GM19372 (cell line): ENCODE data around the gene GCDH.
A peak's percentile ranks its signal among the peaks of the same experiment; 100 is the strongest.
"Not testable (repeated sequence)": the region's sequence is repeated elsewhere in the genome, so short reads cannot be mapped to it uniquely, and the experiment has no call there.

Experiments used
- ATAC-seq: cut with Tn5 transposase; IDR thresholded peaks from one replicate; pipeline ENCODE4 v1.9.1; 2021; ENCODE audit warnings: mild to moderate bottlenecking, low read depth, moderate library complexity; ENCODE audit not compliant: unreplicated experiment

GCDH gene

DNA sequence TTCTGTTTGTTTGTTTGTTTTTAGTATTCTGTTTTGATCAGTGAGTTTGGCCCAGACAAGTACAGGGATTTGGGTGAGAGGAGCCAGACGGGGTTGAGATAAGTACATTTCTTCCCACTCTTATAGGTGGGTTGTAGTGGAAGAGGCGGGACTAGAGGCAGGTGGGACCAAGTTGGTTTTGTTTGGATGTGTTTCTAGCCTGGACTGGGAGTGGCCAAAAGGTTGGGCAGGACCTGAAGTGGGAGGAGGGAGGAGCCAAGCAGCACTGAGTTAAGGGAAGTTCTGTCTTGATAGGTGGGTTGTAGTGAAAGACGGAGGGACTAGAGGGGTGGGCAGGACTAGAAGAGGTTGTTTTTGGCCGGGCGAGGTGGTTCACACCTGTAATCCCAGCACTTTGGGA lies 18.7 kb upstream of the GCDH start:
- ATAC-seq = no peak

DNA sequence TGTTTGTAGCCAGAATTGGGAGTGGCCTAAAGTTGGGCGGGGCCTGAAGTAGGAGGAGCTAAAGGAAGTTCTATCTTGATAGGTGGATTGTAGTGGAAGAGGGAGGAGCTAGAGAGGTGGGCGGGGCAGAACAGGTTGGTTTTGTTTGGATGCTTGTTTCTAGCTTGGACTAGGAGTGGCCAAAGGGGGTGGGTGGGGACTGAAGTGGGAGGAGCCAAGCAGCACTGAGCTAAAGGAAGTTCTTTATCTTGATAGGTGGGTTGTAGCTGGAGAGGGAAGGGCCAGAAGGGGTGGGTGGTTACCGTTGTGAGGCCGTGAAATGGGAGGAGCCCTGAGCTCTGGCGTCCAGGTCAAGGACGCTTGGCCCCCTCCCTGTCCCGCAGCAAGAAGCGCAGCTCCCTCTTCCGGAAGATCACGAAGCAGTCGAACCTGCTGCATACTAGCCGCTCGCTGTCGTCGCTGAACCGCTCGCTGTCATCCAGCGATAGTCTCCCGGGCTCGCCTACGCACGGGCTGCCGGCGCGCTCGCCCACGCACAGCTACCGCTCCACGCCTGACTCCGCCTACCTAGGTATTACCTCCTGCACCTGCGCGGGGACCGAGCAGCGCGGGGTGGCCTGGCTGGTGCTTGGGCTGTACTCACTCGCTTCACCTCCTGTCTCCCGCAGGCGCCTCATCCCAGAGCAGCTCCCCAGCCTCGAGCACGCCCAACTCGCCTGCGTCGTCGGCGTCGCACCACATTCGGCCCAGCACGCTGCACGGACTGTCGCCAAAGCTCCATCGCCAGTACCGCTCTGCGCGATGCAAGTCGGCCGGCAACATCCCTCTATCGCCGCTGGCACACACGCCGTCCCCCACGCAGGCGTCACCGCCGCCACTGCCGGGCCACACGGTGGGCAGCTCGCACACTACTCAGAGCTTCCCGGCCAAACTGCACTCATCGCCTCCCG lies 17.7 kb upstream of the GCDH start:
- ATAC-seq = no peak

DNA sequence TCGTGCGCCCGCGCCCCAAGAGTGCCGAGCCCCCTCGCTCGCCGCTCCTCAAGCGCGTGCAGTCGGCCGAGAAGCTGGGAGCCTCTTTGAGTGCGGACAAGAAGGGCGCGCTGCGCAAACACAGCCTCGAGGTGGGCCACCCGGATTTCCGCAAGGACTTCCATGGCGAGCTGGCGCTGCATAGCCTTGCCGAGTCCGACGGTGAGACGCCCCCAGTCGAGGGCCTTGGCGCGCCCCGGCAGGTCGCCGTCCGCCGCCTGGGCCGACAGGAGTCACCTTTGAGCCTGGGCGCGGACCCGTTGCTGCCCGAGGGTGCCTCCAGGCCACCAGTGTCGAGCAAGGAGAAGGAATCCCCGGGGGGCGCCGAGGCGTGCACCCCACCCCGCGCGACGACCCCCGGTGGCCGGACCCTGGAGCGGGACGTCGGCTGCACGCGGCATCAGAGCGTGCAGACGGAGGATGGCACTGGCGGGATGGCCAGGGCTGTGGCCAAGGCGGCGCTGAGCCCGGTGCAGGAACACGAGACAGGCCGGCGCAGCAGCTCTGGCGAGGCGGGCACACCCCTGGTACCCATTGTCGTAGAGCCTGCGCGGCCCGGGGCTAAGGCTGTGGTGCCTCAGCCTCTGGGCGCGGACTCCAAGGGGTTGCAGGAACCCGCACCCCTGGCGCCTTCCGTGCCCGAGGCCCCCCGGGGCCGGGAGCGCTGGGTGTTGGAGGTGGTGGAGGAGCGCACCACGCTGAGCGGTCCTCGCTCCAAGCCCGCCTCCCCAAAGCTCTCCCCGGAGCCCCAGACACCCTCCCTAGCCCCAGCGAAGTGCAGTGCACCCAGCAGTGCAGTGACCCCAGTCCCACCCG lies 16.8 kb upstream of the GCDH start:
- no peak for ATAC-seq

DNA sequence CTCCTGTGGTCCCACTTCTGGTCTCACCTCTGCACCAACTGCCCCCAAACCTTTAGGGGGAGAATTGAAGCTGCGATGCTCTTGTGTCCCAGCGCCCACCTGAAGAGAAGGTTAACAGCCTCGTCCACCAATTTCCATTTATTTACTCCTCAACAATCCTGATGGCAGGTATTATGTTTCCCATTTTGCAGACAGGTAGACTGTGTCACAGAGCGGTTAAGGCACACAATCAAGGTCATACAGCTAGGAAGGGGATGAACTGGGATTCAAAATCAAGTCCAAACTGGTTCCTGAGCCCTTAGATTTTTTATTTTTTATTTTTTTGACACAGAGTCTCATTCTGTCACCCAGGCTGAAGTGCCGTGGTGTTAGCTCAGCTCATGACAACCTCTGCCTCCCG lies 15.9 kb upstream of the GCDH start:
- no peak for ATAC-seq

- ATAC-seq = no peak
Observed at GRCh38 chr19:12880551-12881171, 10.3 kb upstream of the GCDH start.

- peak; percentile 69 for ATAC-seq
Observed at GRCh38 chr19:12881172-12881808, 9.7 kb upstream of the GCDH start, which contains the start of gene DNASE2. Gene DNASE2 (minus strand): TSS chr19:12881449. CDS start chr19:12881375, 74 bp downstream.

- no peak for ATAC-seq
Observed at GRCh38 chr19:12882589-12882988, 8.4 kb upstream of the GCDH start.

- no peak for ATAC-seq
Observed at GRCh38 chr19:12884202-12884601, 6.8 kb upstream of the GCDH start.

- ATAC-seq = no peak
Observed at GRCh38 chr19:12884627-12884925, 6.4 kb upstream of the GCDH start.

- no peak for ATAC-seq
Observed at GRCh38 chr19:12884926-12885748, 5.8 kb upstream of the GCDH start.

- no peak for ATAC-seq
Observed at GRCh38 chr19:12885749-12886650, 5.0 kb upstream of the GCDH start.

GRCh38 chr19:12886651-12886968 lies 4.3 kb upstream of the GCDH start:
- ATAC-seq = no peak

DNA sequence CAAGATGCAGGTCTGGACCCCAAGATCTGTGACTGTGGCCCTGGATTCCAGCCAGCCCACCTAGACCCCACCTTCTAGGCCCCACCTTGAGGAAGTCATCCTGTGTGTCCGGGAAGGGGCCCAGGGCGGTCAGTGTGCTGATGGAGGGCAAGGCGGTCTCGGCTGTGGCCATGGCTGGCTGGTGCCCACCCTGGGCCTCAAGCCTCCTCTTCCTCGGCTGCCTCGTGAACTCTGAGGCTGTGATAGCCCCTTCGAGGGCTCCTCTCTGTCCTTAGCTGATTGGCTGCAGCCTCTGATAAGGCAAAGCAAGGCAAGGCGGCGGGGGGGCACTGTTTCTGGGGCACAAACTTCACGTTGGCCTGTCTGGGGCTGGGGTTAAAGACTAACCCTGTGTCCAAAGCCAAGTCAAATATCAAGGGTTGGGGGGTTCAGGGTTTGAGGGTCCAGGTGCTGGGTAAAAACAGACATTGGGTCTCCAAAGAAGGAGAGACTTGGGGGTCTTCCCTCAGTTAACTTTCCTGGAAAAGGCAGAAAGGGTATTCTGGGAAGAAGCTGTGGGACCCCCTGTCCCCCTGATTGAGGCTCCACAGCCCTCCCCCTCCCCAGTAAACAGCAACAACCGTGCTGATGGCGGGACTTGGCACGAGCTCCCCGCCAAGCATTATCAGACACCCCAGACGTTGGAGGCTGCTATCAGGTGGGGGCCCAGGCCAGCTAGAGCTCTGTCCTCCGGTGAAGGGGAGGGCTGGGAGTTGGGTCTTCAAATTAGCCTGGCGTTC lies 3.8 kb upstream of the GCDH start, which contains the start of gene KLF1:
KLF1 (minus strand) TSS at position 233 of the 779 bp plus-strand sequence; CDS start at position 172, 61 bp downstream.
- ATAC-seq = no peak

GRCh38 chr19:12888006-12888603 lies 2.9 kb upstream of the GCDH start:
- no peak for ATAC-seq

DNA sequence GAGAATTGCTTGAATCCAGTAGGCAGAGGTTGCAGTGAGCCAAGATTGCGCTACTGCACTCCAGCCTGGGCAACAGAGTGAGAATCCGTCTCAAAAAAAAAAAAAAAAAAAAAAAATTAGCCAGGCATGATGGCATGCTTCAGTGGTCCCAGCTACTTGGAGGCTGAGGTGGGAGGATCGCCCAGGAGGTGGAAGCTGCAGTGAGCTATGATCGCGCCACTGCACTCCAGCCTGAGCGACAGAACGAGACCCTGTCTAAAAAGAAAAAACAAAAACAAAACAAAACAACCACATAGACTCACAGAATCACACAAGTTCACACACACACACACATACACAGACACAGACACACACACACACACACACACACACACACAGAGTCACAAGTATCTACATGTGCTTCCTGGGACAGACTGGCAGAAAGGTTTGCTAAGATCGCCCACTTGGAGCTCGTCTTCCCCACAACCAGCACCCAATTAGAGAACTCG lies 617 bp upstream of the GCDH start:
- not testable (repeated sequence) for ATAC-seq

DNA sequence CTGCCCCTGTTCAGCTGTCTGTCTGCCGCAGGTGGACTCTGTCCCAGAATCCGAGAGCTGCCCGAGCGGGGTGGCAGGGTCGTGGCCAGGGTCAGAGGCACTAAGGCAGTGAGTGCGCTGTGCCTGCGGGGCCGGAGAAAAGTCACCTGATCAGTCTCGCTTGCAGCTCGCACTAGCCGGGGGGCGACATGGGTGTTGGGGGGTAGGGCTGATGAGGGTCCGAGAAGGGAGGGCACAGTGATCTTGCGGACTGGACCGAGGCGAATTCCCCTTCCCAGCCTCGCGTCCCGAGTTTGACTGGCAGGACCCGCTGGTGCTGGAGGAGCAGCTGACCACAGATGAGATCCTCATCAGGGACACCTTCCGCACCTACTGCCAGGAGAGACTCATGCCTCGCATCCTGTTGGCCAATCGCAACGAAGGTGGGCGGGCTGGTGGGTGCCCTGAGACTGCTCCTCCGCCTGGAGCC lies 627 bp downstream of the GCDH start:
- ATAC-seq = no peak

- ATAC-seq = no peak
Observed at GRCh38 chr19:12893582-12893981, 2.6 kb downstream of the GCDH start.
